H9 (cell line): ENCODE data around the gene ETV5. TPM values are rescaled to one million over a fixed set of nuclear protein-coding genes. Genes with fewer than 3 reads are reported as not detected.

Experiments
- DNase-seq: peaks from one replicate; pipeline ENCODE4 v3.0.0-alpha.2; 2017
- H2AFZ ChIP-seq: one replicate; pipeline ENCODE4 v1.6.1; 2013; ENCODE audit warnings: mild to moderate bottlenecking, low read length, control low read depth, moderate library complexity
- H2AK5ac ChIP-seq: 2 replicates; pipeline ENCODE4 v1.6.1; 2013; ENCODE audit warnings: low read length, control low read depth, mixed read lengths; ENCODE audit not compliant: insufficient read length
- H2BK120ac ChIP-seq: one replicate; pipeline ENCODE4 v1.6.1; 2013; ENCODE audit warnings: low read depth, mild to moderate bottlenecking, low read length, control low read depth, inconsistent platforms; ENCODE audit not compliant: poor library complexity, severe bottlenecking
- H2BK12ac ChIP-seq: 2 replicates; pipeline ENCODE4 v1.6.1; 2013; ENCODE audit warnings: low read length, control low read depth, mixed read lengths, low read depth; ENCODE audit not compliant: insufficient read length
- H2BK15ac ChIP-seq: 2 replicates; pipeline ENCODE4 v1.6.1; 2013; ENCODE audit warnings: low read depth, low read length, control low read depth
- H2BK20ac ChIP-seq: one replicate; pipeline ENCODE4 v1.6.1; 2013; ENCODE audit warnings: low read depth, mild to moderate bottlenecking, low read length, control low read depth, inconsistent platforms; ENCODE audit not compliant: poor library complexity, severe bottlenecking
- H2BK5ac ChIP-seq: 2 replicates; pipeline ENCODE4 v1.6.1; 2013; ENCODE audit warnings: low read length, control low read depth, mixed read lengths; ENCODE audit not compliant: insufficient read length
- H3K14ac ChIP-seq: 2 replicates; pipeline ENCODE4 v1.6.1; 2013; ENCODE audit warnings: low read length, control low read depth; ENCODE audit not compliant: insufficient read depth
- H3K18ac ChIP-seq: 2 replicates; pipeline ENCODE4 v1.6.1; 2013; ENCODE audit warnings: low read depth, mild to moderate bottlenecking, mixed read lengths, low read length, control low read depth; ENCODE audit not compliant: insufficient read length
- H3K23ac ChIP-seq: 2 replicates; pipeline ENCODE4 v1.6.1; 2013; ENCODE audit warnings: low read length, control low read depth, mixed read lengths, low read depth; ENCODE audit not compliant: insufficient read length
- H3K23me2 ChIP-seq: 2 replicates; pipeline ENCODE4 v1.6.1; 2013; ENCODE audit warnings: low read depth, mild to moderate bottlenecking, mixed read lengths, low read length, control low read depth; ENCODE audit not compliant: insufficient read length, poor library complexity, severe bottlenecking
- H3K27ac ChIP-seq: 2 replicates; pipeline ENCODE4 v1.5.1; 2013; ENCODE audit warnings: low read length, control low read depth, mixed read lengths, low read depth; ENCODE audit not compliant: insufficient read length
- H3K27me3 ChIP-seq: 2 replicates; pipeline ENCODE4 v1.6.1; 2013; ENCODE audit warnings: low read length, control low read depth, inconsistent platforms; ENCODE audit not compliant: insufficient read depth
- H3K4ac ChIP-seq: 2 replicates; pipeline ENCODE4 v1.6.1; 2013; ENCODE audit warnings: low read depth, mild to moderate bottlenecking, control low read depth, inconsistent platforms, low read length, moderate library complexity
- H3K4me1 ChIP-seq: 2 replicates; pipeline ENCODE4 v1.6.1; 2013; ENCODE audit warnings: low read length, control low read depth, inconsistent platforms; ENCODE audit not compliant: insufficient read depth
- H3K4me2 ChIP-seq: 2 replicates; pipeline ENCODE4 v1.6.1; 2013; ENCODE audit warnings: low read length, control low read depth, mixed read lengths; ENCODE audit not compliant: insufficient read length, insufficient read depth
- H3K56ac ChIP-seq: 2 replicates; pipeline ENCODE4 v1.6.1; 2013; ENCODE audit warnings: low read depth, mild to moderate bottlenecking, mixed read lengths, low read length, control low read depth; ENCODE audit not compliant: insufficient read length
- H3K79me1 ChIP-seq: 2 replicates; pipeline ENCODE4 v1.6.1; 2013; ENCODE audit warnings: low read depth, mild to moderate bottlenecking, moderate library complexity, low read length, control low read depth, inconsistent platforms; ENCODE audit not compliant: insufficient read depth, poor library complexity, severe bottlenecking
- H3K79me2 ChIP-seq: 2 replicates; pipeline ENCODE4 v1.6.1; 2013; ENCODE audit warnings: low read length, control low read depth, inconsistent platforms; ENCODE audit not compliant: insufficient read depth
- H3K9ac ChIP-seq: 2 replicates; pipeline ENCODE4 v1.6.1; 2013; ENCODE audit warnings: low read length, control low read depth, mixed read lengths; ENCODE audit not compliant: insufficient read length; ENCODE audit errors: extremely low read depth
- H3K9me3 ChIP-seq: one replicate; pipeline ENCODE4 v1.6.1; 2013; ENCODE audit warnings: low read depth, low read length, inconsistent platforms; ENCODE audit not compliant: control insufficient read depth
- H3T11ph ChIP-seq: one replicate; pipeline ENCODE4 v1.6.1; 2013; ENCODE audit warnings: mild to moderate bottlenecking, low read length, control low read depth, inconsistent platforms
- H4K20me1 ChIP-seq: one replicate; pipeline ENCODE4 v1.6.1; 2013; ENCODE audit not compliant: control insufficient read depth, insufficient read length, insufficient read depth
- H4K5ac ChIP-seq: 2 replicates; pipeline ENCODE4 v1.6.1; 2013; ENCODE audit warnings: low read depth, mild to moderate bottlenecking, mixed read lengths, low read length, control low read depth; ENCODE audit not compliant: insufficient read length
- H4K8ac ChIP-seq: replicated peaks from 2 replicates; pipeline ENCODE4 v1.6.1; 2013; ENCODE audit warnings: low read length, control low read depth, mixed read lengths, low read depth; ENCODE audit not compliant: insufficient read length
- H4K91ac ChIP-seq: 2 replicates; pipeline ENCODE4 v1.6.1; 2013; ENCODE audit warnings: low read depth, mild to moderate bottlenecking, moderate library complexity, mixed read lengths, low read length, control low read depth; ENCODE audit not compliant: insufficient read length
- H3K27ac Mint-ChIP-seq, 3 experiments: 2 replicates in 2 of 3; 3 replicates in 1 of 3; pipeline ENCODE4 v1.8.0; 2020 to 2021; ENCODE audit warnings: mixed read lengths in 3 of 3, mild to moderate bottlenecking in 1 of 3, moderate library complexity in 1 of 3
- H3K27me3 Mint-ChIP-seq: 2 replicates; pipeline ENCODE4 v1.8.0; 2021; ENCODE audit warnings: low read depth, mild to moderate bottlenecking, moderate library complexity, mixed read lengths
- H3K36me3 Mint-ChIP-seq, 3 experiments: 2 replicates in 2 of 3; 3 replicates in 1 of 3; pipeline ENCODE4 v1.8.0; 2020 to 2021; ENCODE audit warnings: low read depth in 3 of 3, mixed read lengths in 3 of 3; ENCODE audit not compliant: insufficient read depth in 1 of 3
- H3K4me1 Mint-ChIP-seq, 2 experiments: 2 replicates each; pipeline ENCODE4 v1.8.0; 2020; ENCODE audit warnings: mixed read lengths in 2 of 2
- H3K4me3 Mint-ChIP-seq, 2 experiments: 2 replicates in 1 of 2; 3 replicates in 1 of 2; pipeline ENCODE4 v1.8.0; 2020 to 2021; ENCODE audit warnings: mild to moderate bottlenecking in 2 of 2, mixed read lengths in 2 of 2, moderate library complexity in 1 of 2
- H3K9me3 Mint-ChIP-seq, 2 experiments: 2 replicates in 1 of 2; 3 replicates in 1 of 2; pipeline ENCODE4 v1.8.0; 2020; ENCODE audit warnings: mild to moderate bottlenecking in 2 of 2, mixed read lengths in 2 of 2, moderate library complexity in 1 of 2
- WGBS: extraction: QIAGEN DNeasy Blood & Tissue Kit; methylation state at CpG from one replicate; pipeline ENCODE4 v1.1.7; 2013; ENCODE audit warnings: missing lambda C conversion rate, low lambda C conversion rate, mixed read lengths; ENCODE audit not compliant: insufficient read length; ENCODE audit errors: extremely low coverage; 5-methylcytosine and 5-hydroxymethylcytosine counted together
- total RNA-seq: library from RNA; stranded (reverse); gene quantifications from 2 replicates; pipeline ENCODE4 v1.2.1, GENCODE V29; 2021
- TF ChIP-seq, protein P1 (sequence below): fragments of 200-600 bp; sonication (generic); conservative IDR thresholded peaks from 3 replicates; pipeline ENCODE4 v1.8.0; 2021; ENCODE audit warnings: antibody characterized with exemption, mild to moderate bottlenecking

ETV5 gene
- total RNA-seq, 1 experiment from 2014 or later, result 7.7 TPM

DNA sequence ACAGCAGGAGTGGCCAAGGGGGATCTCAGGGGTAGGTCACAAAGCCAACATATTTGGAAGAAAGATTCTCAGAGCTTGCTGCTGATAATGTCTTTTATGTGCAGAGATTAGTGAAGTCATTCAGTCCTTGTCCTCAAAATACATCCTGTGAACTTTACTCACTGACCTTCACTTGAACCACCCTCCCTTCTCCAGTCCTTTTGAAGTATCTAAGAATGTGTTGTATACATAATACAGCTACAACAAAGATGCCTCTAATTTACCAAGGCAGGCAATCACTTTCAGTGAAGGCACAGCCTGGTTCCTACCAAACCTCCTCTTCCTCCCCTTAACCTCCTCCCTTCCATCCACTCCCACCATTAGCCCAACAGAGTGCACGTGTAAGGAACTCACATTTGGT is 38.3 kb downstream of the ETV5 start:
- H3K27me3 ChIP-seq, result no peaks in the 10 kb centered on the region
- H3T11ph ChIP-seq, result no peak overlapping the region
- DNase-seq, result no peak
- no peak overlapping the region for H4K91ac ChIP-seq
- WGBS, result no CpG with 5 or more reads among the region's 1 CpG
- H2AFZ ChIP-seq, result no peak overlapping the region
- H3K23ac ChIP-seq, result no peak overlapping the region
- no peaks in the 10 kb centered on the region for H3K9me3 Mint-ChIP-seq
- no peaks in the 10 kb centered on the region for H3K23me2 ChIP-seq
- no peak overlapping the region for H3K4me3 Mint-ChIP-seq
- H3K27me3 Mint-ChIP-seq, result no peaks in the 10 kb centered on the region; the same call in 1 of the 2 replicates
- H4K5ac ChIP-seq, result no peak overlapping the region
- H2BK15ac ChIP-seq, result no peak overlapping the region
- H4K8ac ChIP-seq, result no peak overlapping the region
- no peak overlapping the region for H3K27ac ChIP-seq
- H3K56ac ChIP-seq, result no peak overlapping the region
- H2BK5ac ChIP-seq, result no peak overlapping the region
- H2BK12ac ChIP-seq, result no peak overlapping the region
- H3K4me2 ChIP-seq, result no peak overlapping the region
- no peaks in the 10 kb centered on the region for H3K4me1 ChIP-seq
- H3K79me2 ChIP-seq, result no peaks in the 10 kb centered on the region
- H3K14ac ChIP-seq, result no peak overlapping the region
- H3K79me1 ChIP-seq, result no peaks in the 10 kb centered on the region
- no peak overlapping the region for H2BK120ac ChIP-seq
- no peak overlapping the region for H3K4ac ChIP-seq
- H3K18ac ChIP-seq, result no peak overlapping the region
- no peak overlapping the region for H2BK20ac ChIP-seq
- H3K27ac Mint-ChIP-seq, result no peak overlapping the region; a peak in 2 of 7 replicates
- TF ChIP-seq, protein P1, sequence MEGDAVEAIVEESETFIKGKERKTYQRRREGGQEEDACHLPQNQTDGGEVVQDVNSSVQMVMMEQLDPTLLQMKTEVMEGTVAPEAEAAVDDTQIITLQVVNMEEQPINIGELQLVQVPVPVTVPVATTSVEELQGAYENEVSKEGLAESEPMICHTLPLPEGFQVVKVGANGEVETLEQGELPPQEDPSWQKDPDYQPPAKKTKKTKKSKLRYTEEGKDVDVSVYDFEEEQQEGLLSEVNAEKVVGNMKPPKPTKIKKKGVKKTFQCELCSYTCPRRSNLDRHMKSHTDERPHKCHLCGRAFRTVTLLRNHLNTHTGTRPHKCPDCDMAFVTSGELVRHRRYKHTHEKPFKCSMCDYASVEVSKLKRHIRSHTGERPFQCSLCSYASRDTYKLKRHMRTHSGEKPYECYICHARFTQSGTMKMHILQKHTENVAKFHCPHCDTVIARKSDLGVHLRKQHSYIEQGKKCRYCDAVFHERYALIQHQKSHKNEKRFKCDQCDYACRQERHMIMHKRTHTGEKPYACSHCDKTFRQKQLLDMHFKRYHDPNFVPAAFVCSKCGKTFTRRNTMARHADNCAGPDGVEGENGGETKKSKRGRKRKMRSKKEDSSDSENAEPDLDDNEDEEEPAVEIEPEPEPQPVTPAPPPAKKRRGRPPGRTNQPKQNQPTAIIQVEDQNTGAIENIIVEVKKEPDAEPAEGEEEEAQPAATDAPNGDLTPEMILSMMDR, result no peak
- no peaks in the 10 kb centered on the region for H4K20me1 ChIP-seq
- no peaks in the 10 kb centered on the region for H3K4me1 Mint-ChIP-seq
- no peak overlapping the region for H3K9ac ChIP-seq
- no peaks in the 10 kb centered on the region for H3K9me3 ChIP-seq
- no peak overlapping the region for H2AK5ac ChIP-seq
- H3K36me3 Mint-ChIP-seq, result peaks cover 0 to 18% (median 3%) of the 10 kb centered on the region in 3 experiments; a peak in 6 of 7 replicates
